Small intestine (tissue), 7 donors: ENCODE data around the gene IDNK. TPM values are rescaled to one million over a fixed set of nuclear protein-coding genes. Genes with fewer than 3 reads are reported as not detected.

Source experiments
- DNase-seq, 2 donors: peaks; one replicate each; pipeline versions ENCODE4 v3.0.0 to v3.0.0-alpha.2; 2013
- FAIRE-seq: peaks from 2 replicates; lab custom pipeline; 2012; peaks lifted over from hg19 to GRCh38; lab: Jason Lieb, UNC
- H3K27ac ChIP-seq, 3 donors: one replicate each; pipeline ENCODE4 v1.5.1; 2013; ENCODE audit warnings: low read length in 2 of 3, mild to moderate bottlenecking in 2 of 3, control low read depth in 1 of 3, inconsistent platforms in 1 of 3, low read depth in 1 of 3, moderate library complexity in 1 of 3
- H3K27me3 ChIP-seq, 3 donors: one replicate each; pipeline ENCODE4 v1.6.1; 2013; ENCODE audit warnings: low read length in 3 of 3, inconsistent platforms in 1 of 3; ENCODE audit not compliant: control insufficient read depth in 3 of 3, insufficient read depth in 3 of 3
- H3K36me3 ChIP-seq, 3 donors: one replicate each; pipeline ENCODE4 v1.6.1; 2013; ENCODE audit warnings: low read length in 3 of 3, inconsistent platforms in 1 of 3, low read depth in 1 of 3, mild to moderate bottlenecking in 1 of 3, moderate library complexity in 1 of 3; ENCODE audit not compliant: control insufficient read depth in 3 of 3, insufficient read depth in 2 of 3
- H3K4me1 ChIP-seq, 3 donors: one replicate each; pipeline ENCODE4 v1.6.1; 2013; ENCODE audit warnings: low read length in 2 of 3, inconsistent platforms in 1 of 3, low read depth in 1 of 3, mild to moderate bottlenecking in 1 of 3, moderate library complexity in 1 of 3; ENCODE audit not compliant: control insufficient read depth in 3 of 3, insufficient read depth in 2 of 3
- H3K4me3 ChIP-seq, 3 donors: one replicate each; pipeline ENCODE4 v1.5.1; 2013; ENCODE audit warnings: low read length in 3 of 3, control low read depth in 1 of 3, inconsistent platforms in 1 of 3, low read depth in 1 of 3, mild to moderate bottlenecking in 1 of 3, moderate library complexity in 1 of 3
- H3K9me3 ChIP-seq, 2 donors: one replicate each; pipeline ENCODE4 v1.6.1; 2013; ENCODE audit warnings: low read depth in 1 of 2, low read length in 1 of 2; ENCODE audit not compliant: control insufficient read depth in 2 of 2, insufficient read depth in 1 of 2
- WGBS, 3 donors: extraction: QIAGEN DNeasy Blood & Tissue Kit; methylation state at CpG; one replicate each; pipeline ENCODE4 v1.1.7; 2013; 5-methylcytosine and 5-hydroxymethylcytosine counted together
- polyA plus RNA-seq, 4 donors: library from polyadenylated mRNA; stranded (reverse) in 3 of 4; unstranded in 1 of 4; fragments of 200-250 nt in 3 of 4; fragments of 120-200 nt in 1 of 4; gene quantifications; one replicate each; pipeline versions ENCODE4 v1.2.1 to v1.2.3, GENCODE V29; 2013
- donor health status: healthy with polysubstance abuse.
- donor health status: control.
- donor health status: control.
- donor health status: Bipolar disorder and iron deficiency.
- donor health status: healthy.

IDNK gene
- polyA plus RNA-seq, 4 donors = 13.0 to 73.4 (median 30.8) TPM

DNA sequence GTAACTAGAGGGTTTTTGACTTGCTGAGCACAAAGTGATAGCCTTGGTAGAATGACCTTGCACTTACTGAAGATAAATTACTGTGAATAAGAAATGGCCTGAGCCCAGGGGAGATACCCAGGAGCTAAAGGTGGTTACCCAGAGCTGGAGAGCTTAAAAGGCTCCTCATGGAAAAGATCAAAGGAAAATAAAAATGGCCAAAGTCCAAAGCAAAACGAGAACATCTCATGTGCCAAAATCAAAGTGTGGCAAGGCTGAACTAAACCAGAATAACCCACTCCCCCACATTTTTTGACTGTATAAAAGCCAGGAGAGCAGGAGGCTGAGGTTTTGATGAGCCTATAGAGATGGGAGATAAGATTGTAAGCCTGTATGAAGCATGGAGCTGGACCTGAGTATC is 14.4 kb downstream of the IDNK start:
- Histone ChIP-seq H3K27ac (no peak overlapping the region), H3K36me3 (peaks cover 0 to 2% (median 0%) of the 10 kb centered on the region in 3 donors), H3K9me3 (no peaks in the 10 kb centered on the region), H3K4me1 (peaks cover 0 to 3% (median 2%) of the 10 kb centered on the region in 3 donors), H3K4me3 (no peak overlapping the region), H3K27me3 (no peaks in the 10 kb centered on the region)
- DNase-seq (peak in 1 of 2 donors; percentile 36), FAIRE-seq (no peak)
- 12 to 43% (median 31%) methylated on average over 1 of the region's 1 CpG for WGBS, 3 donors

GRCh38 chr9:83639266-83639665 is 16.3 kb downstream of the IDNK start:
- Histone ChIP-seq H3K9me3 (no peaks in the 10 kb centered on the region), H3K4me1 (peaks cover 0 to 3% (median 2%) of the 10 kb centered on the region in 3 donors), H3K27ac (no peak overlapping the region), H3K4me3 (no peak overlapping the region), H3K27me3 (no peaks in the 10 kb centered on the region), H3K36me3 (peaks cover 0 to 5% (median 0%) of the 10 kb centered on the region in 3 donors)
- DNase-seq = no peak
- no peak for FAIRE-seq
- WGBS, 3 donors = 64 to 88% (median 81%) methylated on average over 1 of the region's 1 CpG

- Histone ChIP-seq H3K27me3 (no peaks in the 10 kb centered on the region), H3K36me3 (peaks cover 2 to 20% (median 3%) of the 10 kb centered on the region in 3 donors), H3K27ac (no peak overlapping the region), H3K4me1 (no peaks in the 10 kb centered on the region), H3K9me3 (no peaks in the 10 kb centered on the region), H3K4me3 (no peak overlapping the region)
- 79 to 89% (median 89%) methylated on average over 4 of the region's 4 CpGs for WGBS, 3 donors
- DNase-seq (no peak), FAIRE-seq (no peak)
Observed at GRCh38 chr9:83642793-83643192, 19.9 kb downstream of the IDNK start.

GRCh38 chr9:83646500-83647239 is 23.7 kb downstream of the IDNK start:
- Histone ChIP-seq H3K36me3 (peaks cover 3 to 24% (median 4%) of the 10 kb centered on the region in 3 donors), H3K27ac (no peak overlapping the region), H3K4me1 (no peaks in the 10 kb centered on the region), H3K9me3 (no peaks in the 10 kb centered on the region), H3K4me3 (no peak overlapping the region), H3K27me3 (no peaks in the 10 kb centered on the region)
- WGBS, 3 donors = 72 to 89% (median 89%) methylated on average over 8 of the region's 8 CpGs
- no peak for DNase-seq
- FAIRE-seq = no peak

DNA sequence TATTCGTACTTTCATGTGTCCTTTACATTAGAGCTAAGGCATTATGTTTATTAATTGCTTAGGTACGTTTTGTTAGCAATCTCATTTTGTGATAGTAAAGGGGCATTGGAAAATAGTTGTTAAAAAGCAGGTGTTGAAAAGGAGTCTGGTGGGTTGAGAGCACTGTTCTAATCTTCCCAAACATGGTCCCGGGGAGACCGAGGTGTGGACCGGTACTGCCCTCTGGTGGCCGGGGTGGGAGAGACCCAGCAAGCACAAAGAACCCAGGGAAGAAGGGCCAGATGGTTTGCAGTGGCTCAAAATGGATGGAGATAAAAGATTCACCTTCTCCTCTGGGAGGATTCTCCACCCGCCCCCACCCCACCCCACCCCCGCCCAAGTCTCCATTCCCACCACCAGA is 26.1 kb downstream of the IDNK start:
- WGBS, 3 donors = 19 to 41% (median 23%) methylated on average over 8 of the region's 8 CpGs
- DNase-seq (peak; percentile 66 to 74), FAIRE-seq (no peak)
- no peak overlapping the region for H3K4me3 ChIP-seq
- no peak overlapping the region for H3K27ac ChIP-seq
- H3K9me3 ChIP-seq = no peaks in the 10 kb centered on the region
- peaks cover 4 to 27% (median 10%) of the 10 kb centered on the region in 3 donors for H3K36me3 ChIP-seq
- H3K27me3 ChIP-seq = no peaks in the 10 kb centered on the region
- no peaks in the 10 kb centered on the region for H3K4me1 ChIP-seq

DNA sequence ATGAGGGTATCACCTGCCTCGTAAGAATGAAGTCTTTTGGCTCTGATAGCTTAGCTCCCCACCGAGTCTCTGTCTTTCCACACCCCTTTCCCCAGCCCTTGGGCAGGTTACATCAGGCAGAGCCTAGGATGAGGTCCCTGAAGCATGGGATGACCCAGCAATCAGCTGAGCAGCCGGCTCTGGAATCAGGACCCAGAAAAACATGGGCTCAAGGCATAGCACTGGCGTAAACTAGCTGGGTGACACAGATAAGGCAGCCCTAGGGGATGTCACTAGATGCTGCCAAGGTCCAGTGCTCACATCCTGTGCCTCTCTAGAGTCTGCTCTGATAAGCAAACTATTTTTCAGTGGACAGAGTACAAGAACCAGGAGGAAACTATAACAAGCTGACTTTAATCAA is 26.6 kb downstream of the IDNK start:
- no peaks in the 10 kb centered on the region for H3K4me1 ChIP-seq
- no peak overlapping the region for H3K27ac ChIP-seq
- DNase-seq (no peak), FAIRE-seq (no peak)
- 67 to 90% (median 81%) methylated on average over 4 of the region's 4 CpGs for WGBS, 3 donors
- H3K36me3 ChIP-seq = peaks cover 4 to 27% (median 10%) of the 10 kb centered on the region in 3 donors
- no peak overlapping the region for H3K4me3 ChIP-seq
- no peaks in the 10 kb centered on the region for H3K27me3 ChIP-seq
- H3K9me3 ChIP-seq = no peaks in the 10 kb centered on the region

- no peak overlapping the region for H3K4me3 ChIP-seq
- H3K9me3 ChIP-seq = no peaks in the 10 kb centered on the region
- no peaks in the 10 kb centered on the region for H3K27me3 ChIP-seq
- FAIRE-seq (no peak), DNase-seq (no peak)
- H3K4me1 ChIP-seq = no peaks in the 10 kb centered on the region
- peaks cover 4 to 24% (median 7%) of the 10 kb centered on the region in 3 donors for H3K36me3 ChIP-seq
- H3K27ac ChIP-seq = no peak overlapping the region
- WGBS, 3 donors = 89 to 96% (median 95%) methylated on average over 2 of the region's 2 CpGs
Observed at GRCh38 chr9:83651558-83651957, 28.6 kb downstream of the IDNK start.

GRCh38 chr9:83652433-83652832 is 29.5 kb downstream of the IDNK start:
- no peak overlapping the region for H3K27ac ChIP-seq
- H3K4me1 ChIP-seq = no peaks in the 10 kb centered on the region
- H3K4me3 ChIP-seq = no peak overlapping the region
- DNase-seq (no peak), FAIRE-seq (no peak)
- H3K27me3 ChIP-seq = no peaks in the 10 kb centered on the region
- 96 to 100% (median 100%) methylated on average over 1 of the region's 1 CpG for WGBS, 3 donors
- no peaks in the 10 kb centered on the region for H3K9me3 ChIP-seq
- H3K36me3 ChIP-seq = peaks cover 10 to 18% (median 11%) of the 10 kb centered on the region in 3 donors
